MCF 10A (cell line): Measurements from ENCODE around the gene KCNT1. TPM values are rescaled to one million over a fixed set of nuclear protein-coding genes. Genes with fewer than 3 reads are reported as not detected.

ENCODE experiments used
- BruUV-seq: library from RNA; stranded (reverse); fragments of 400-500 nt; replicated peaks from 2 replicates; lab custom pipeline; 2021; lab: Mats Ljungman, UMichigan
- CTCF ChIA-PET: fragments of 300-600 bp; sonication (Branson Sonifier 250); formaldehyde crosslinking; extraction: SDS; loops from one replicate; lab custom pipeline; 2021; ENCODE audit warnings: antibody characterized with exemption, inconsistent platforms; lab: Yijun Ruan, JAX
- POLR2A ChIA-PET: fragments of 300-600, 350-650 bp; sonication (Branson Sonifier 250); formaldehyde crosslinking; extraction: SDS; loops from one replicate; lab custom pipeline; 2020; ENCODE audit warnings: antibody characterized with exemption, inconsistent platforms; lab: Yijun Ruan, JAX
- DNase-seq: peaks from one replicate; pipeline ENCODE4 v3.0.0-alpha.2; 2018; ENCODE audit not compliant: unreplicated experiment
- H3K27ac Mint-ChIP-seq: one replicate; pipeline ENCODE4 v1.8.0; 2022; ENCODE audit warnings: mild to moderate bottlenecking, low read depth, mixed read lengths; ENCODE audit not compliant: unreplicated experiment
- H3K27me3 Mint-ChIP-seq: one replicate; pipeline ENCODE4 v1.8.0; 2022; ENCODE audit warnings: mixed read lengths; ENCODE audit not compliant: insufficient read depth, unreplicated experiment
- H3K36me3 Mint-ChIP-seq: one replicate; pipeline ENCODE4 v1.8.0; 2022; ENCODE audit warnings: mild to moderate bottlenecking, moderate library complexity, mixed read lengths; ENCODE audit not compliant: insufficient read depth, unreplicated experiment
- H3K4me1 Mint-ChIP-seq: one replicate; pipeline ENCODE4 v1.8.0; 2022; ENCODE audit warnings: mixed read lengths; ENCODE audit not compliant: insufficient read depth, unreplicated experiment
- H3K4me3 Mint-ChIP-seq: one replicate; pipeline ENCODE4 v1.8.0; 2022; ENCODE audit warnings: mild to moderate bottlenecking, moderate library complexity, mixed read lengths; ENCODE audit not compliant: unreplicated experiment
- H3K9me3 Mint-ChIP-seq: one replicate; pipeline ENCODE4 v1.8.0; 2022; ENCODE audit warnings: mixed read lengths; ENCODE audit not compliant: unreplicated experiment
- intact Hi-C: fragments of 100-400 bp; cut with micrococcal nuclease; formaldehyde crosslinking; loops from 2 replicates; pipeline ENCODE4 v1.14.1; 2022
- total RNA-seq: library from RNA; stranded (reverse); gene quantifications from 2 replicates; pipeline ENCODE4 v1.2.3, GENCODE V29; 2022
- TF ChIP-seq, protein P1 (sequence below): fragments of 200-600 bp; IDR thresholded peaks from one replicate; pipeline ENCODE4 v1.8.0; 2022; ENCODE audit warnings: antibody characterized with exemption, mild to moderate bottlenecking; ENCODE audit not compliant: unreplicated experiment

KCNT1 gene
- total RNA-seq, 1 experiment from 2014 or later: not detected

DNA sequence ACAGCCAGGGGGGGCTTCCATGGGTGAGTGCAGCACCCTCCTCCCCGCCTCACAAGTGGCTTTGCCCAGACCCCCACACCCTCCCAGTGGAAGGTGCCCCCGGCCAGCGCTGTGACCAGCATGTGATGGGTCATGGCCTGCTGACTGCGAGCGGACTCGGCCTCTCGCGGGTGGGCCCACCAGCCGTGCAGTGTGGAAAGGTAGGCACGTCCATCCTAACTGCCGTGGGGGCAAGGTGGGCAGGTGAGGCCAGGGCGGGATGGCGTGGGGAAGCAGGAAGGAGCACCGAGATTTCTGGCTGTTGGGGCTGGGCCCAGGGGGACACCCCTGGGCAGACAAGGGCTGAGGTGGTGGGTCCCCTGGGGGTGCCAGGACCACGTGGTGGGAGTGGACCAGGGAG is 14.8 kb upstream of the KCNT1 start:
- ChIA-PET POLR2A (no interaction called here), CTCF (no interaction called here)
- no peak overlapping the region for H3K27ac Mint-ChIP-seq
- TF ChIP-seq, protein P1, sequence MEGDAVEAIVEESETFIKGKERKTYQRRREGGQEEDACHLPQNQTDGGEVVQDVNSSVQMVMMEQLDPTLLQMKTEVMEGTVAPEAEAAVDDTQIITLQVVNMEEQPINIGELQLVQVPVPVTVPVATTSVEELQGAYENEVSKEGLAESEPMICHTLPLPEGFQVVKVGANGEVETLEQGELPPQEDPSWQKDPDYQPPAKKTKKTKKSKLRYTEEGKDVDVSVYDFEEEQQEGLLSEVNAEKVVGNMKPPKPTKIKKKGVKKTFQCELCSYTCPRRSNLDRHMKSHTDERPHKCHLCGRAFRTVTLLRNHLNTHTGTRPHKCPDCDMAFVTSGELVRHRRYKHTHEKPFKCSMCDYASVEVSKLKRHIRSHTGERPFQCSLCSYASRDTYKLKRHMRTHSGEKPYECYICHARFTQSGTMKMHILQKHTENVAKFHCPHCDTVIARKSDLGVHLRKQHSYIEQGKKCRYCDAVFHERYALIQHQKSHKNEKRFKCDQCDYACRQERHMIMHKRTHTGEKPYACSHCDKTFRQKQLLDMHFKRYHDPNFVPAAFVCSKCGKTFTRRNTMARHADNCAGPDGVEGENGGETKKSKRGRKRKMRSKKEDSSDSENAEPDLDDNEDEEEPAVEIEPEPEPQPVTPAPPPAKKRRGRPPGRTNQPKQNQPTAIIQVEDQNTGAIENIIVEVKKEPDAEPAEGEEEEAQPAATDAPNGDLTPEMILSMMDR: no peak
- BruUV-seq: no TSS peak
- no peak for DNase-seq
- intact Hi-C loops: no loop called here
- no peak overlapping the region for H3K4me3 Mint-ChIP-seq
- no peaks in the 10 kb centered on the region for H3K4me1 Mint-ChIP-seq
- no peaks in the 10 kb centered on the region for H3K27me3 Mint-ChIP-seq
- no peaks in the 10 kb centered on the region for H3K36me3 Mint-ChIP-seq
- H3K9me3 Mint-ChIP-seq: no peaks in the 10 kb centered on the region

GRCh38 chr9:135689011-135689410 is 13.0 kb upstream of the KCNT1 start:
- Mint-ChIP-seq H3K27me3 (no peaks in the 10 kb centered on the region), H3K9me3 (no peaks in the 10 kb centered on the region), H3K4me3 (no peak overlapping the region), H3K36me3 (no peaks in the 10 kb centered on the region), H3K27ac (no peak overlapping the region), H3K4me1 (peaks cover 6% of the 10 kb centered on the region)
- TF ChIP-seq, protein P1: no peak
- BruUV-seq: no TSS peak
- no peak for DNase-seq
- POLR2A ChIA-PET: no interaction called here
- CTCF ChIA-PET: interaction anchor here (0.6 kb wide), 1 partner anchor 62 kb away, joined by 3 read pairs; no protein-coding TSS in a partner anchor
- intact Hi-C loops: no loop called here

- intact Hi-C loops: no loop called here
- POLR2A ChIA-PET: no interaction called here
- TF ChIP-seq, protein P1: no peak
- Mint-ChIP-seq H3K4me3 (no peak overlapping the region), H3K9me3 (no peaks in the 10 kb centered on the region), H3K27ac (no peak overlapping the region), H3K4me1 (peaks cover 6% of the 10 kb centered on the region), H3K36me3 (no peaks in the 10 kb centered on the region), H3K27me3 (no peaks in the 10 kb centered on the region)
- no peak for DNase-seq
- CTCF ChIA-PET: no interaction called here
- no TSS peak for BruUV-seq
Measured at GRCh38 chr9:135690836-135691570, 11.0 kb upstream of the KCNT1 start.

- DNase-seq: peak; percentile 49
- ChIA-PET CTCF (no interaction called here), POLR2A (no interaction called here)
- Mint-ChIP-seq H3K27me3 (no peaks in the 10 kb centered on the region), H3K36me3 (no peaks in the 10 kb centered on the region), H3K4me1 (peaks cover 6% of the 10 kb centered on the region), H3K9me3 (no peaks in the 10 kb centered on the region), H3K4me3 (no peak overlapping the region), H3K27ac (no peak overlapping the region)
- BruUV-seq: no TSS peak
- TF ChIP-seq, protein P1: no peak
- intact Hi-C loops: no loop called here
Measured at GRCh38 chr9:135692410-135692809, 9.6 kb upstream of the KCNT1 start.
